Activated T-helper 1 cell treated with anti-CD3 and anti-CD28 coated beads, Interleukin-2, amount 50 U/mL, for 16 hours (primary cell): ENCODE data around the gene ODF2L.

Experiments used
- DNase-seq, 2 donors: peaks; one replicate each; pipeline ENCODE4 v3.0.0-alpha.2; 2020; ENCODE audit warnings: low read depth in 1 of 2, low spot score in 1 of 2

The ODF2L gene

DNA sequence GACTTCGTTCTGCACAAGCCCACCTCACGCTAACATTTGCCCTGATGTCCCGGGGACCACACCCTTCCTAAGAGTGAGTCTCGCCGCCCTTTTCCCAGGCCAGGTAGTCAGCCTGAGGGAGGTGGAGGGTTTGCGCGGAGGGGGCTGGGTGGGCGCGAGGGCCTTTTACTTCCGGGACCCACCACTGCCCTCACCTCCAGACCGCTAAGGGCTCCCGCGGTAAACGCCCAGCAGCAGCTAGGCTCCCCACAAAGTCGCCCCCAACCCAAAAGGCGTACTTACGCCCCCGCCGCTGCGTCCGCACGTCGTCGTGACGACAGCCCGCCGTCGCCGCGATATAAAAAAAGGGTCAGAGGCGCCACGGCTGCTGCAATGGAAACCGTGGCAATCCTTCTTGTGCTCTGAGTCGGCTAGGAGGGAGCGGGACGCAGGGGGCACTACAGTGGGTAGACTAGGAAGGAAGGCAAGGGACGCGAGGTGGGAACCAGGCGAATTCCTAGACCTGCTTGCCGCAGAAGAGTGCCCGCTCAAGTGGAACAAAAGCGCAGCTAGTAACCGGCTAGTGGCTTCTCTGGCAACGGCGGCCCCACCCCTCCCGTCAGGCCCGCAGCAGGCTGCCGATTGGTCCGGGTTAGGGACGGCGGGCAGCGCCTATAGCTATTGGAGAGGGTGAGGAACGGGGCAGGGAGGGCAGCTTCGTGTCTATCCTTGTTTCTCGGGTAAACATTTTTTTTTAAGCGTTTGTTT is at the start of gene ODF2L:
ODF2L (minus strand) TSS at position 573 of the 747 bp plus-strand sequence. CDS start 9,296 bp downstream, outside the sequence.
- peak; percentile 73 to 80 for DNase-seq

- no peak for DNase-seq
Measured at GRCh38 chr1:86445919-86446318, 49.8 kb upstream of the ODF2L start.

DNA sequence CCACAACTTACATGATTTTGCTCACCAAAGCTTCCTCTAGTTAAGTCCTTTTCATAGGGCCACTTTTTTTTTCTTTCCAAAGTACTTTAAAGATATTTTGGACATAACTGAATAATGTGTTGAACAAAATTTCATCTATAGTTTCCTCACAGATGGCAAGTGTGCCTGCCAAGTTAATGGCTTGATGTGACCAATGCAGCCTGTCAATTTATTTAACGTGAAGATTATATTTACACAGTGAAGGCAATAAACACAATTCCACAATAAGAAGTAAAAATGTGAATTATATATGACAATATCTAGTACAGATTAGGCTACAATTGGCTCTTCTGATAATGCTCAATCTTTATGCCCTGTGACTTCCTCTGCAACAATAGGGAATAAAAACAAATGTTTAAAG is 45.9 kb upstream of the ODF2L start:
- DNase-seq: no peak

GRCh38 chr1:86441581-86441980 is 45.5 kb upstream of the ODF2L start:
- no peak for DNase-seq

DNA sequence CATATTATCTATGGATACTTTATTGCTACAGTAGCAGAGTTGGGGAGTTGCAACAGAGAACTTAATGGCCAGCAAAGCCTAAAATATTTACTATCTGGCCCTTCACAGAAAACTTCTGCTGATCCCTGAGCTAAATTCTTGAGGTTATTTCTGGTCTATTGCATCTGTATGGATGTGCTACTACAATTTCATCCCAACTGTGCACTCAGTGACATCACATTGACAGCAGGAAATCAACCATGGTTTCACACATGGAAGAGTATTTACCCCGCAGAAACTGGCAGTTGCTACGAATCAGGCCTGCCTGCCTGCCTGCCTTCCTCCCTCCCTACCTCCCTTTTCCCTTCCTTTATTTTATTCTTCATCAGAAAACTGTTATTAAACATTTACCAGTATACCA is 39.9 kb upstream of the ODF2L start:
- DNase-seq: no peak

GRCh38 chr1:86435327-86435726 is 39.2 kb upstream of the ODF2L start:
- no peak for DNase-seq

DNA sequence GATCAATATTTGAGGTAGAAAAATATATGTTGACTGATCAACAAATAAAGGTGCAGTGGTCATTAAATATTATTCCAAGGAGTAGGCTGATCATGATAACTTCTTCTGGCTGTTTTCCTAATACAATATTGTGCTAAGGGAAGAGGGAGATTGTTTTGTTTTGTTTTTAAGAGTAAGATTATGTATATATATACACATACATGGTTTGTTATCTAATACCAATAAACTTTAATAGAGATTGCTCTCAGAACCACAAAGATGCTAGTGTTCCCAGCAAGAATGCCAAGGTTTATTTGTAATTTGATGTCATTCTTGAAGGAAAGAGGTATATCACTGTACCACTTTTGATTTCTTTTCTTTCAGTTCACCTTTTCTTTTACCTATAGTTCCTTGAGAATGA is 37.9 kb upstream of the ODF2L start:
- DNase-seq: no peak

DNA sequence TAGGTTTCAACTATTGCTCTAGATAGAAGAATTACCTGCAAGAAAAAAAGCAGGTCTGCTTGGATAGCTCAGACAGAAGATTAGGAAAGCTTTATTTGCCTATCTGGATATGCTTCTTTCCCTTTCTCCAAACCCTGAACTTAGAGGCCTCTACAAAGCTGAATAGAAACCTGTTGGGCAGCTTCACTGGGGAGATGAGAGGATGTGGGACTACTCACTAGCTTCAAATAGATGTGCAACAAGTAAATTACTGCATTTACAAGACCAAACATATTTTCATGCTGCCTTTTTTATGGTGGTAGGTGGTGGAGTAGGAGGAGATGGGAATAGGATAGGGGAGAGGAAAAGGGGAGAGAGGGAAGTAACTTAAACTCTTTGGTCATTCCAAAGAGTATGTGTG is 34.3 kb upstream of the ODF2L start:
- no peak for DNase-seq

GRCh38 chr1:86429835-86430234 is 33.7 kb upstream of the ODF2L start:
- DNase-seq: no peak

DNA sequence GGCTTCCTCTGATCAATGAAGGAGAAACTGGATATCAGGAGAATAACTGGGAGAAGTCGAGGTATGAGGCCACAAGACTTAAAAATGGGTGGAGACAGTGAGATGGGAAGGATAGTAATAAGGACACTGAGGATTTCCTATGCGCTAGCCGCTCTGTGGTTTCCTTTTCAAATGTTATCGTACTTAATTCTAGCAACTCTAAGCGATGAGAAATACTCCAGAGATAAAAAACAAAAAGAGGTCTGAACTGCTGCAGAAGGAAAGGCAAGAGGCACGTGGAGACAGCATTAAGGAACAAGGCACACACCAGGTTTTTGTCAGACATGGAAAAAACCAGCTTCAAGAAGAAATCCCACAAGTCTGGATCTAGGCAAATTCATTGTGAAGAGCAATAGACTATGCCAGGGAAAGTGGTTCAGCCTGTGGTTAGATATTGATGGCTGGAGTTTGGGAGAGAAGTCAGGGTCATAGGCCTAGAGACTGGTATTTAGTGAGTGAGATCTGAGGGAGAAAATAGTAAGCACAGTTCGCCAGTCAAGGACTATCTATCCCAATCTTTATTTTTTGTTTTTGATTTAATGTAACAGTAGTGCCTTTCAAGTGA is 33.1 kb upstream of the ODF2L start:
- no peak for DNase-seq

GRCh38 chr1:86423873-86424272 is 27.8 kb upstream of the ODF2L start, which contains the start of gene CLCA2:
Gene CLCA2 (plus strand): TSS chr1:86424171. CDS start chr1:86424248, 77 bp downstream.
- no peak for DNase-seq

DNA sequence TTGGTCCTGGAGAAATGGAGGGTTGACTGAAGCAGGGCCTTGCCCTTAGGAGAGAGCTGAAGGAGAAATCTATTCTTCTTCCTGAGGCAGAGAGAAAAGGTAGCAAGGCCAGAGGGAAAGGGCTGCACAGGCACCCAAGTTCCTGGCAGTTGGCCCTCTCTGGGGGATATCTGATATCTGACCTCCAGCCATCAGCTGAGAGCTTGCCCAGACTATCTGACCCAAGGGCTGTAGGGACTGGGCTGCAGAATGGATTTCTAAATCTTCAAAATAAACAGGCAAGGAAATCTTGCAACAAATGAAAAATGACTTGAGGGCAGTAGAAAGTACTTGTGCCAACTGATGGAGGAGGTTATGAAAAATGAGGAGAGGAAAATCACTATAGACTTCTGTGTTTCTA is 27.4 kb upstream of the ODF2L start:
- no peak for DNase-seq

- no peak for DNase-seq
Measured at GRCh38 chr1:86421601-86422280, 25.6 kb upstream of the ODF2L start.

DNA sequence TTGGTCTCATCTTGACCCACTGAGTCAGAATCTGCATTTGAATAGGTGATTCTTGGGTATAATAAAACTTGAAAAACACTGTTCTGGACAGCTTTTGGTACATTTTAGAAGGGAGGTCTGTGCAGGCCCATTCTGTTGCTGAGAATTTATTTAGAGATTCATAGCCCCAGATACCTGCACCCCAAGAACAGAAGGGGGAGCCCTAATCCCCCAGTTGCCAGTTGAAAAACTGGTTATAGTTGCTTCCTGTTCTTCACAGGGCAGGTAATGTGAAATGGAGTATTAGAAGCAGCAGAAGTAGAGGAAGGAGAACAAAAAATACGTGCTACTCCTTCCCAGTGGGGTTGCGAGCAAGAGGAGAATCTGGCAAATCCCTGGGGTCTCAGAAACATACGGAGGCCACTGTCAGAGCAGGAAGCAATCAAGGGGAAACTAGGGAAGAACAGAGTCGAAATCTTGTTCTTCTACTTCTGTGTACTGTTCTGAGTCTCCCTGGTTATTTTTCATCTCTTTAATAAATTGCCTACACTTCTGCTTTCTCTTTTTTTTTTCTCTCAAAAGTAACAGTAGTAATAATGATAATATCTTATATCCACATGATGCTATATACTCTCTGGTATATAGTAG is 23.3 kb upstream of the ODF2L start:
- no peak for DNase-seq

GRCh38 chr1:86416343-86416742 is 20.2 kb upstream of the ODF2L start:
- no peak for DNase-seq

- no peak for DNase-seq
Measured at GRCh38 chr1:86410879-86411278, 14.8 kb upstream of the ODF2L start.

- no peak for DNase-seq
Measured at GRCh38 chr1:86409416-86410021, 13.4 kb upstream of the ODF2L start.

DNA sequence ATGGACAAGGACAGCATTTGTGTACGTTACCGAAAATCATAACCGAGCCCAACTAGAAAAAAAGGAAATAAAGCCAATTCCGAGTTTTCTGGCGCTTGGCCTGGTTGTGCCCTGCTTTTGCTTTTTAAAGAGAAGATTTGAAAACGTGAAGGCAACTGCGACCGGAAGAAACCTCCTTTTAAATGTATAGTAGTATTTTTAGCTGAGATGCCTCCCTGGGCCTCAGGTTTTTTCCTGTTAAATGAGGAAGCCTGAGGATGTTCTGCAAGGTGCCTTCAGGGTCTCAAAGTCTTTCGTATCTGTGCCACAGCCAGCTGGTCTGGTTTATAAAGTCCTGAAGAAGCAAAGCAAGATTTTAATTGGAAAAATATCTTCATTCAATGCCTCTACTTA is 371 bp upstream of the ODF2L start:
- DNase-seq: no peak

GRCh38 chr1:86394416-86394815 is 1.7 kb downstream of the ODF2L start:
- no peak for DNase-seq

- DNase-seq: no peak
Measured at GRCh38 chr1:86389307-86389706, 6.8 kb downstream of the ODF2L start.

- DNase-seq: no peak
Measured at GRCh38 chr1:86388777-86389176, 7.3 kb downstream of the ODF2L start.
